ENCODE measurements around the gene RANGAP1. TPM values are rescaled to one million over a fixed set of nuclear protein-coding genes. Genes with fewer than 3 reads are reported as not detected.

RANGAP1 gene
- total and polyA plus RNA-seq, 3 donors from 2014 or later, result 212 to 319 (median 277) TPM

- no peaks in the 10 kb centered on the region for H3K9me3 ChIP-seq
- peaks cover 11% of the 10 kb centered on the region for H3K4me1 ChIP-seq
- no peak for DNase-seq
- H3K27me3 ChIP-seq, result no peaks in the 10 kb centered on the region
- 78 to 83% methylated on average over 8 to 17 of the region's 17 CpGs for WGBS, 2 donors
- H3K4me3 ChIP-seq, result no peak overlapping the region
- TF ChIP-seq, protein P1, sequence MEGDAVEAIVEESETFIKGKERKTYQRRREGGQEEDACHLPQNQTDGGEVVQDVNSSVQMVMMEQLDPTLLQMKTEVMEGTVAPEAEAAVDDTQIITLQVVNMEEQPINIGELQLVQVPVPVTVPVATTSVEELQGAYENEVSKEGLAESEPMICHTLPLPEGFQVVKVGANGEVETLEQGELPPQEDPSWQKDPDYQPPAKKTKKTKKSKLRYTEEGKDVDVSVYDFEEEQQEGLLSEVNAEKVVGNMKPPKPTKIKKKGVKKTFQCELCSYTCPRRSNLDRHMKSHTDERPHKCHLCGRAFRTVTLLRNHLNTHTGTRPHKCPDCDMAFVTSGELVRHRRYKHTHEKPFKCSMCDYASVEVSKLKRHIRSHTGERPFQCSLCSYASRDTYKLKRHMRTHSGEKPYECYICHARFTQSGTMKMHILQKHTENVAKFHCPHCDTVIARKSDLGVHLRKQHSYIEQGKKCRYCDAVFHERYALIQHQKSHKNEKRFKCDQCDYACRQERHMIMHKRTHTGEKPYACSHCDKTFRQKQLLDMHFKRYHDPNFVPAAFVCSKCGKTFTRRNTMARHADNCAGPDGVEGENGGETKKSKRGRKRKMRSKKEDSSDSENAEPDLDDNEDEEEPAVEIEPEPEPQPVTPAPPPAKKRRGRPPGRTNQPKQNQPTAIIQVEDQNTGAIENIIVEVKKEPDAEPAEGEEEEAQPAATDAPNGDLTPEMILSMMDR (IDR thresholded peaks at IDR 0.05), result no peak
- TF ChIP-seq POLR2A (IDR thresholded peaks at IDR 0.05), result no peak
- H3K36me3 ChIP-seq (ENCODE audit: low read depth, missing control alignments), result no peaks in the 10 kb centered on the region
- H3K27ac ChIP-seq, result no peak overlapping the region
- intact Hi-C loops (cut with DNase I; ENCODE audit: low total_unique reads), result no loop called here
Measured at GRCh38 chr22:41229730-41230400, 56.1 kb downstream of the RANGAP1 start.

- H3K9me3 ChIP-seq, result no peaks in the 10 kb centered on the region
- no peak for TF ChIP-seq POLR2A (IDR thresholded peaks at IDR 0.05)
- TF ChIP-seq, protein P1 (IDR thresholded peaks at IDR 0.05), result no peak
- no peak overlapping the region for H3K27ac ChIP-seq
- H3K4me3 ChIP-seq, result no peak overlapping the region
- H3K4me1 ChIP-seq, result peaks cover 8% of the 10 kb centered on the region
- no peaks in the 10 kb centered on the region for H3K36me3 ChIP-seq (ENCODE audit: low read depth, missing control alignments)
- 89 to 93% methylated on average over 6 of the region's 6 CpGs for WGBS, 2 donors
- H3K27me3 ChIP-seq, result no peaks in the 10 kb centered on the region
- intact Hi-C loops (cut with DNase I; ENCODE audit: low total_unique reads), result no loop called here
- DNase-seq, result no peak
Measured at GRCh38 chr22:41229215-41229614, 56.8 kb downstream of the RANGAP1 start.

- no peak overlapping the region for H3K4me3 ChIP-seq
- peaks cover 3% of the 10 kb centered on the region for H3K4me1 ChIP-seq
- H3K27ac ChIP-seq, result no peak overlapping the region
- intact Hi-C loops (cut with DNase I; ENCODE audit: low total_unique reads), result no loop called here
- TF ChIP-seq, protein P1 (IDR thresholded peaks at IDR 0.05), result no peak
- no peak for TF ChIP-seq POLR2A (IDR thresholded peaks at IDR 0.05)
- no peaks in the 10 kb centered on the region for H3K36me3 ChIP-seq (ENCODE audit: low read depth, missing control alignments)
- no peak for DNase-seq
- no peaks in the 10 kb centered on the region for H3K9me3 ChIP-seq
- WGBS, 2 donors, result 92 to 96% methylated on average over 21 to 26 of the region's 26 CpGs
- H3K27me3 ChIP-seq, result no peaks in the 10 kb centered on the region
Measured at GRCh38 chr22:41226723-41227655, 59.0 kb downstream of the RANGAP1 start.

DNA sequence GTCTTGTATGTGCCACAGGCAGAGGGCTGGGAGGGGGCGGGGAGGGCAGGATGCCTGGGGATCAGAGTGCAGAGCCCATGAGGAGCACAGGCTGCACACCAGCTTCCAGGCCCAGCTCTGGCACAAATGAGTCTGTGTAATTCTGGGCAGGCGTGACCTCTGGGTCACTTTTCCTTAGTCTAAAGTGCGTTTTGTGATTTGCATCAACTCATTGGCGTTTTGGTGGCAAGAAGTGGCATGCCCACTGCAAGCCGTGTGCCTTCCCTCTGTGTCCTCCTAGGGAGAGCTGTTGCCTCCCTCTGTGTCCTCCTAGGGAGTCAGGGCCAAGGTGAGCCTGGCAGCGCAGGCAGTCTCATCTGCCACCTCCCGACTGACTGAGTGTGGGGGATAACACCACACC is 62.5 kb downstream of the RANGAP1 start:
- 93% methylated on average over 5 to 7 of the region's 7 CpGs for WGBS, 2 donors
- intact Hi-C loops (cut with DNase I; ENCODE audit: low total_unique reads), result no loop called here
- H3K27ac ChIP-seq, result no peak overlapping the region
- no peak for DNase-seq
- no peaks in the 10 kb centered on the region for H3K27me3 ChIP-seq
- no peak overlapping the region for H3K4me3 ChIP-seq
- H3K36me3 ChIP-seq (ENCODE audit: low read depth, missing control alignments), result no peaks in the 10 kb centered on the region
- H3K4me1 ChIP-seq, result no peaks in the 10 kb centered on the region
- H3K9me3 ChIP-seq, result no peaks in the 10 kb centered on the region
- TF ChIP-seq POLR2A (IDR thresholded peaks at IDR 0.05), result no peak
- TF ChIP-seq, protein P1 (IDR thresholded peaks at IDR 0.05), result no peak
